ENCODE measurements around the gene PRR23B.

The PRR23B gene

GRCh38 chr3:139006051-139006716 is 14.5 kb downstream of the PRR23B start, which contains the start of gene PRR23A:
TSS of gene PRR23A (minus strand) at chr3:139006268. CDS start at chr3:139006268, 0 bp downstream.
- no peaks in the 10 kb centered on the region for H3K9me3 ChIP-seq
- no peaks in the 10 kb centered on the region for H3K4me1 ChIP-seq (ENCODE audit: control insufficient read depth in 1 of 2, insufficient read depth in 1 of 2, low read depth in 1 of 2, low read length in 1 of 2)
- TF ChIP-seq, protein P1, sequence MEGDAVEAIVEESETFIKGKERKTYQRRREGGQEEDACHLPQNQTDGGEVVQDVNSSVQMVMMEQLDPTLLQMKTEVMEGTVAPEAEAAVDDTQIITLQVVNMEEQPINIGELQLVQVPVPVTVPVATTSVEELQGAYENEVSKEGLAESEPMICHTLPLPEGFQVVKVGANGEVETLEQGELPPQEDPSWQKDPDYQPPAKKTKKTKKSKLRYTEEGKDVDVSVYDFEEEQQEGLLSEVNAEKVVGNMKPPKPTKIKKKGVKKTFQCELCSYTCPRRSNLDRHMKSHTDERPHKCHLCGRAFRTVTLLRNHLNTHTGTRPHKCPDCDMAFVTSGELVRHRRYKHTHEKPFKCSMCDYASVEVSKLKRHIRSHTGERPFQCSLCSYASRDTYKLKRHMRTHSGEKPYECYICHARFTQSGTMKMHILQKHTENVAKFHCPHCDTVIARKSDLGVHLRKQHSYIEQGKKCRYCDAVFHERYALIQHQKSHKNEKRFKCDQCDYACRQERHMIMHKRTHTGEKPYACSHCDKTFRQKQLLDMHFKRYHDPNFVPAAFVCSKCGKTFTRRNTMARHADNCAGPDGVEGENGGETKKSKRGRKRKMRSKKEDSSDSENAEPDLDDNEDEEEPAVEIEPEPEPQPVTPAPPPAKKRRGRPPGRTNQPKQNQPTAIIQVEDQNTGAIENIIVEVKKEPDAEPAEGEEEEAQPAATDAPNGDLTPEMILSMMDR (IDR thresholded peaks at IDR 0.05) = no peak
- H3K27me3 ChIP-seq = no peaks in the 10 kb centered on the region
- H3K36me3 ChIP-seq = no peaks in the 10 kb centered on the region
- H3K27ac ChIP-seq = no peak within 1 kb of the TSS
- no peak within 1 kb of the TSS for H3K4me3 ChIP-seq (ENCODE audit: low read depth in 1 of 2, low read length in 1 of 2)

GRCh38 chr3:139005356-139005993 is 15.3 kb downstream of the PRR23B start:
- Histone ChIP-seq H3K36me3 (no peaks in the 10 kb centered on the region), H3K4me1 (ENCODE audit: control insufficient read depth in 1 of 2, insufficient read depth in 1 of 2, low read depth in 1 of 2, low read length in 1 of 2) (no peaks in the 10 kb centered on the region), H3K27me3 (no peaks in the 10 kb centered on the region), H3K27ac (no peak overlapping the region), H3K4me3 (ENCODE audit: low read depth in 1 of 2, low read length in 1 of 2) (no peak overlapping the region), H3K9me3 (no peaks in the 10 kb centered on the region)
- TF ChIP-seq, protein P1 (IDR thresholded peaks at IDR 0.05) = no peak

- TF ChIP-seq, protein P1 (IDR thresholded peaks at IDR 0.05) = no peak
- no peaks in the 10 kb centered on the region for H3K36me3 ChIP-seq
- peaks cover 52% of the 10 kb centered on the region for H3K27me3 ChIP-seq
- no peaks in the 10 kb centered on the region for H3K4me1 ChIP-seq (ENCODE audit: control insufficient read depth in 1 of 2, insufficient read depth in 1 of 2, low read depth in 1 of 2, low read length in 1 of 2)
- no peak overlapping the region for H3K27ac ChIP-seq
- H3K4me3 ChIP-seq (ENCODE audit: low read depth in 1 of 2, low read length in 1 of 2) = no peak overlapping the region
- no peaks in the 10 kb centered on the region for H3K9me3 ChIP-seq
These were observed 25.0 kb downstream of the PRR23B start for GRCh38 chr3:138995706-138996105.

- Histone ChIP-seq H3K4me3 (ENCODE audit: low read depth in 1 of 2, low read length in 1 of 2) (no peak overlapping the region), H3K27ac (no peak overlapping the region)
These were observed 33.5 kb downstream of the PRR23B start for GRCh38 chr3:138987181-138987580.

GRCh38 chr3:138985932-138986331 is 34.8 kb downstream of the PRR23B start:
- H3K27ac ChIP-seq = no peak overlapping the region
- no peak overlapping the region for H3K4me3 ChIP-seq (ENCODE audit: low read depth in 1 of 2, low read length in 1 of 2)
- H3K27me3 ChIP-seq = peaks cover 7% of the 10 kb centered on the region
- H3K4me1 ChIP-seq (ENCODE audit: control insufficient read depth in 1 of 2, insufficient read depth in 1 of 2, low read depth in 1 of 2, low read length in 1 of 2) = peaks cover 9 to 10% of the 10 kb centered on the region in 2 experiments
- TF ChIP-seq, protein P1 (IDR thresholded peaks at IDR 0.05) = no peak
- H3K36me3 ChIP-seq = no peaks in the 10 kb centered on the region
- no peaks in the 10 kb centered on the region for H3K9me3 ChIP-seq

More at GRCh38 chr3:138987181-138987580, 33.5 kb downstream of the PRR23B start:
- Histone ChIP-seq H3K4me1 (ENCODE audit: control insufficient read depth in 1 of 2, insufficient read depth in 1 of 2, low read depth in 1 of 2, low read length in 1 of 2) (peaks cover 9 to 10% of the 10 kb centered on the region in 2 experiments), H3K9me3 (no peaks in the 10 kb centered on the region), H3K27me3 (peaks cover 6% of the 10 kb centered on the region), H3K36me3 (no peaks in the 10 kb centered on the region)
- TF ChIP-seq, protein P1 (IDR thresholded peaks at IDR 0.05) = no peak
